Activated CD4-positive, CD25-positive, alpha-beta regulatory T cell (primary cell): ENCODE results near the gene CCDC188.

ENCODE experiments used
- DNase-seq, 4 experiments: peaks; one replicate each; lab custom pipeline; 2025; lab: John Stamatoyannopoulos, UW

CCDC188 gene

GRCh38 chr22:20150381-20151275, at the start of gene CCDC188:
Gene CCDC188 (minus strand): TSS chr22:20151055. CDS start chr22:20150986, 69 bp downstream.
- no peak for DNase-seq

- no peak for DNase-seq
These were observed 49.1 kb upstream of the CCDC188 start for GRCh38 chr22:20199906-20200305.

- no peak for DNase-seq
These were observed 48.6 kb upstream of the CCDC188 start for GRCh38 chr22:20199413-20199842.

- DNase-seq, result no peak
These were observed 47.9 kb upstream of the CCDC188 start for GRCh38 chr22:20198557-20199319.

- no peak for DNase-seq
These were observed 46.7 kb upstream of the CCDC188 start for GRCh38 chr22:20197407-20198030.

- DNase-seq, result no peak
These were observed 45.4 kb upstream of the CCDC188 start for GRCh38 chr22:20196094-20196842.

GRCh38 chr22:20194681-20195593, 44.1 kb upstream of the CCDC188 start:
- DNase-seq, result no peak

- DNase-seq, result no peak
These were observed 43.1 kb upstream of the CCDC188 start for GRCh38 chr22:20193761-20194494.

- no peak for DNase-seq
These were observed 42.3 kb upstream of the CCDC188 start for GRCh38 chr22:20192972-20193760.

GRCh38 chr22:20192293-20192971, 41.6 kb upstream of the CCDC188 start:
- no peak for DNase-seq

- no peak for DNase-seq
These were observed 40.9 kb upstream of the CCDC188 start for GRCh38 chr22:20191803-20192202.

GRCh38 chr22:20191000-20191515, 40.2 kb upstream of the CCDC188 start:
- DNase-seq, result no peak

- DNase-seq, result no peak
These were observed 37.7 kb upstream of the CCDC188 start for GRCh38 chr22:20188567-20188877.

- no peak for DNase-seq
These were observed 37.1 kb upstream of the CCDC188 start for GRCh38 chr22:20187777-20188566.

- no peak for DNase-seq
These were observed 36.2 kb upstream of the CCDC188 start for GRCh38 chr22:20186871-20187546.

- no peak for DNase-seq
These were observed 35.5 kb upstream of the CCDC188 start for GRCh38 chr22:20186183-20186870.

GRCh38 chr22:20185750-20186149, 34.9 kb upstream of the CCDC188 start:
- DNase-seq, result no peak
